Cardiac muscle cell (in vitro differentiated cells and primary cell): ENCODE results near the gene NUFIP2. TPM values are rescaled to one million over a fixed set of nuclear protein-coding genes. Genes with fewer than 3 reads are reported as not detected.

ENCODE experiments used
- DNase-seq, 2 donors: peaks; one replicate each; pipeline versions ENCODE4 v3.0.0 to v3.0.0-alpha.2; 2010 to 2017; ENCODE audit warnings: low read depth in 1 of 2, low spot score in 1 of 2
- H3K27ac ChIP-seq: fragments of 200-600 bp; sonication (generic); 2 replicates; pipeline ENCODE4 v1.5.1; 2016
- H3K27me3 ChIP-seq: fragments of 200-600 bp; sonication (generic); 2 replicates; pipeline ENCODE4 v1.6.0; 2016; ENCODE audit warnings: control low read depth
- H3K36me3 ChIP-seq: fragments of 200-600 bp; sonication (generic); 2 replicates; pipeline ENCODE4 v1.5.1; 2016; ENCODE audit warnings: control low read depth
- H3K4me1 ChIP-seq: fragments of 200-600 bp; sonication (generic); 2 replicates; pipeline ENCODE4 v1.8.1; 2017; ENCODE audit warnings: low read depth, mild to moderate bottlenecking, mixed run types
- H3K4me3 ChIP-seq: fragments of 200-600 bp; sonication (generic); 2 replicates; pipeline ENCODE4 v1.5.1; 2016; ENCODE audit warnings: mild to moderate bottlenecking
- H3K9me3 ChIP-seq: fragments of 200-600 bp; sonication (generic); 2 replicates; pipeline ENCODE4 v1.5.1; 2017; ENCODE audit warnings: low read depth, mild to moderate bottlenecking, control low read depth
- CTCF ChIP-seq: IDR thresholded peaks from 2 replicates; pipeline ENCODE4 v1.5.1; 2012; ENCODE audit warnings: low read depth, mild to moderate bottlenecking, low read length
- polyA plus RNA-seq: library from polyadenylated mRNA; unstranded; fragments of >200 nt; fragmentation: Nextera tagmentation; extraction: Ambion mirVana; gene quantifications from 2 replicates; pipeline ENCODE4 v1.2.1, GENCODE V29; 2016
- total RNA-seq: library from RNA; depleted of rRNA; stranded (reverse); fragments of >200 nt; gene quantifications from 2 replicates; pipeline ENCODE4 v1.2.3, GENCODE V29; 2016

NUFIP2 gene
- total and polyA plus RNA-seq, 2 experiments from 2014 or later = 9.7 to 28.2 TPM

GRCh38 chr17:29215717-29216116, 78.2 kb downstream of the NUFIP2 start:
- H3K4me3 ChIP-seq = no peak overlapping the region

GRCh38 chr17:29215174-29215573, 78.8 kb downstream of the NUFIP2 start:
- no peak for DNase-seq

More at GRCh38 chr17:29215717-29216116, 78.2 kb downstream of the NUFIP2 start:
- DNase-seq = peak in 1 of 2 donors; percentile 54
- Histone ChIP-seq H3K36me3 (no peaks in the 10 kb centered on the region), H3K27me3 (no peaks in the 10 kb centered on the region), H3K9me3 (no peaks in the 10 kb centered on the region), H3K27ac (no peak overlapping the region), H3K4me1 (no peaks in the 10 kb centered on the region)
- TF ChIP-seq CTCF = no peak

GRCh38 chr17:29214215-29215146, 79.5 kb downstream of the NUFIP2 start:
- no peaks in the 10 kb centered on the region for H3K4me1 ChIP-seq
- H3K9me3 ChIP-seq = no peaks in the 10 kb centered on the region
- no peak for TF ChIP-seq CTCF
- no peak overlapping the region for H3K27ac ChIP-seq
- H3K4me3 ChIP-seq = no peak overlapping the region
- DNase-seq = no peak
- no peaks in the 10 kb centered on the region for H3K36me3 ChIP-seq
- H3K27me3 ChIP-seq = no peaks in the 10 kb centered on the region

More at GRCh38 chr17:29215174-29215573, 78.8 kb downstream of the NUFIP2 start:
- no peak overlapping the region for H3K4me3 ChIP-seq
- no peak overlapping the region for H3K27ac ChIP-seq
- H3K4me1 ChIP-seq = no peaks in the 10 kb centered on the region
- H3K27me3 ChIP-seq = no peaks in the 10 kb centered on the region
- no peaks in the 10 kb centered on the region for H3K9me3 ChIP-seq
- H3K36me3 ChIP-seq = no peaks in the 10 kb centered on the region
- no peak for TF ChIP-seq CTCF

- no peaks in the 10 kb centered on the region for H3K36me3 ChIP-seq
- DNase-seq = no peak
- TF ChIP-seq CTCF = no peak
- H3K9me3 ChIP-seq = no peaks in the 10 kb centered on the region
- no peaks in the 10 kb centered on the region for H3K4me1 ChIP-seq
- no peak overlapping the region for H3K27ac ChIP-seq
- no peaks in the 10 kb centered on the region for H3K27me3 ChIP-seq
- no peak overlapping the region for H3K4me3 ChIP-seq
These were observed 81.2 kb downstream of the NUFIP2 start for GRCh38 chr17:29212681-29213121.

- Histone ChIP-seq H3K36me3 (no peaks in the 10 kb centered on the region), H3K27me3 (no peaks in the 10 kb centered on the region), H3K27ac (no peak overlapping the region), H3K9me3 (no peaks in the 10 kb centered on the region), H3K4me1 (no peaks in the 10 kb centered on the region), H3K4me3 (no peak overlapping the region)
- DNase-seq = no peak
- no peak for TF ChIP-seq CTCF
These were observed 81.8 kb downstream of the NUFIP2 start for GRCh38 chr17:29212094-29212631.
